ENCODE results near the gene OR4F6.
"Not testable (repeated sequence)": the region's sequence is repeated elsewhere in the genome, so short reads cannot be mapped to it uniquely, and the experiment has no call there.

The OR4F6 gene

GRCh38 chr15:101803209-101803608 is at the start of gene OR4F6:
Gene OR4F6 (plus strand): TSS chr15:101803509. CDS start chr15:101805720, 2,211 bp downstream.
- no peak for DNase-seq

- DNase-seq: not testable (repeated sequence)
These were observed 38.5 kb upstream of the OR4F6 start for GRCh38 chr15:101764669-101765339.

- DNase-seq: not testable (repeated sequence)
These were observed 38.0 kb upstream of the OR4F6 start for GRCh38 chr15:101765340-101765671.

- no peak for DNase-seq
These were observed 37.4 kb upstream of the OR4F6 start for GRCh38 chr15:101765772-101766456.

GRCh38 chr15:101767083-101767640 is 36.1 kb upstream of the OR4F6 start:
- DNase-seq: not testable (repeated sequence)

- no peak for DNase-seq
These were observed 30.4 kb upstream of the OR4F6 start for GRCh38 chr15:101772921-101773320.

GRCh38 chr15:101773496-101774100 is 29.7 kb upstream of the OR4F6 start:
- no peak for DNase-seq

GRCh38 chr15:101775136-101775535 is 28.2 kb upstream of the OR4F6 start:
- DNase-seq: no peak

GRCh38 chr15:101778576-101778975 is 24.7 kb upstream of the OR4F6 start:
- DNase-seq: not testable (repeated sequence)

GRCh38 chr15:101780225-101780624 is 23.1 kb upstream of the OR4F6 start:
- DNase-seq: not testable (repeated sequence)

GRCh38 chr15:101781928-101782327 is 21.4 kb upstream of the OR4F6 start:
- no peak for DNase-seq

GRCh38 chr15:101784644-101785043 is 18.7 kb upstream of the OR4F6 start:
- no peak for DNase-seq

GRCh38 chr15:101786422-101786821 is 16.9 kb upstream of the OR4F6 start:
- not testable (repeated sequence) for DNase-seq

GRCh38 chr15:101788001-101788400 is 15.3 kb upstream of the OR4F6 start:
- DNase-seq: not testable (repeated sequence)

GRCh38 chr15:101788503-101789269 is 14.6 kb upstream of the OR4F6 start:
- not testable (repeated sequence) for DNase-seq

- DNase-seq: not testable (repeated sequence)
These were observed 12.6 kb upstream of the OR4F6 start for GRCh38 chr15:101790748-101791147.

GRCh38 chr15:101793981-101794380 is 9.3 kb upstream of the OR4F6 start:
- not testable (repeated sequence) for DNase-seq

GRCh38 chr15:101795455-101795854 is 7.9 kb upstream of the OR4F6 start:
- DNase-seq: no peak

- no peak for DNase-seq
These were observed 3.6 kb upstream of the OR4F6 start for GRCh38 chr15:101799665-101800064.

GRCh38 chr15:101801048-101801447 is 2.3 kb upstream of the OR4F6 start:
- no peak for DNase-seq

- no peak for DNase-seq
These were observed 367 bp downstream of the OR4F6 start for GRCh38 chr15:101803676-101804075.

Measured in anterior cingulate cortex (tissue), 58 donors.